GM20431 (cell line): ENCODE measurements around the gene HERC4.
"Not testable (repeated sequence)": the region's sequence is repeated elsewhere in the genome, so short reads cannot be mapped to it uniquely, and the experiment has no call there.

Source experiments
- in situ Hi-C: fragments of 300-500 bp; cut with MseI, MboI; formaldehyde crosslinking; loops from one replicate; pipeline ENCODE4 v1.15.0; 2020; ENCODE audit warnings: low sequenced_read_pairs; ENCODE audit not compliant: unreplicated experiment

HERC4 gene

DNA sequence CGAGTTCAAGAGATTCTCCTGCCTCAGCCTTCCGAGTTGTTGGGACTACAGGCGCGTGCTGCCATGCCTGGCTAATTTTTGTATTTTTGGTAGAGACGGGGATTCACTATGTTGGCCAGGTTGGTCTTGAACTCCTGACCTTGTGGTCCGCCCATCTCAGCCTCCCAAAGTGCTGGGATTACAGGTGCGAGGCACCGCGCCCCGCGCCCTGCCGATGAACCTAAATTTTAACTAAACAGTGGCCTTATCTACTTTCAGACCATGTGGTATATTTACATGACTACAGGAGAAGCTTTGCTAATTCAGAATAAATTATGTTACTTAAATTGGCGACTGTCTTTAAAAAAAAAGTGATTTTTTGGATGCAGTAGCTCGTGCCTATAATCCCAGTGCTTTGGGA lies 181.4 kb downstream of the HERC4 start:
- in situ Hi-C loops, result no loop called here

DNA sequence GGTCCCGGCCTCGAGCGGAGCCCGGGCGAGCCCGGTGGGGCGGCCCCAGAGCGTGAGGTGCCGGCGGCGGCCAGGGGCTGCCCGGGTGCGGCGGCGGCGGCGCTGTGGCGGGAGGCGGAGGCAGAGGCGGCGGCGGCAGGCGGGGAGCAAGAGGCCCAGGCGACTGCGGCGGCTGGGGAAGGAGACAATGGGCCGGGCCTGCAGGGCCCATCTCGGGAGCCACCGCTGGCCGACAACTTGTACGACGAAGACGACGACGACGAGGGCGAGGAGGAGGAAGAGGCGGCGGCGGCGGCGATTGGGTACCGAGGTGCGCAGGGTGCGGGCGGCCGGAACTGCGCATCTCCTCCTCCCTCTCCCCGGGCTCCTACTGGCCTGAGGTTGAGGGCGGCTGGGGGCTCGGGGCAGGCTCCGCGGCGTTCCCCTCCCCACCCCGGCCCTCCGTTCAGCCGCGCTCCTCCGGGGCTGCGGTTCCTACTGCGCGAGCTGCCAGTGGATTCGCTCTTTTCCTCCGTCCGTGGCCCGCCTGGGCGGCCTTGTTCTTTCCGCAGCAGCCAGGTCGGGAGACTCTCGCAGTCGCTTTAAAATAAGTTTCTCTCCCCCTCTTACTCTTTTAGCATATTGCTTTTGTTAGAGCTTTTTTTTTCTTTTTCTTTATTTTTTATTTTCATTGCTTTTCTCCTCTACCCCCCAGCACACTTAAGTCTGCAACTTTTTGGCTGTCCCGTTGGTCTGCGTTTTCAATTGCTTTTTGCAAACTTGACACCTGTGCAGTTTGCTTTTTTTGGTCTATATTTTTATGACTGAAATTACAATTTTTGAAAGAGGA lies 190.0 kb downstream of the HERC4 start:
- in situ Hi-C loops, result no loop called here

DNA sequence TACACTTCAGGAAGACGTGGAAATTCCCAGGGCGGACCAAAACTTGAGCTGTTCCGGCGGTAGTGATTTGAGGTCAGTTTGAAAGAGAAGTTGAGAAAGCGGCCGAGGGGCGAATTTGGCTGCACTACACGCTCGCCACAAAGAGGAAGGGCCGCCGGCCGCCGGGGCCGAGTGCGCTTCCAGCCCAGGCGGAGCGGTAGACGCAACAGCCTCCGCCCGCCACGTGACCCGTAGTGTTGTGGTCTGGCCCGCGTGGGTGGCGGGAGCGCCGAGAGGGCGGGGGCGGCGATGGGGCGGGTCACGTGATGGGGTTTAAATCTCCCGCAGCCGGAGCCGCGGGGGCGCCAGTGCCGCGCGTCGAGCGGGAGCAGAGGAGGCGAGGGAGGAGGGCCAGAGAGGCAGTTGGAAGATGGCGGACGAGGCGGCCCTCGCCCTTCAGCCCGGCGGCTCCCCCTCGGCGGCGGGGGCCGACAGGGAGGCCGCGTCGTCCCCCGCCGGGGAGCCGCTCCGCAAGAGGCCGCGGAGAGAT lies 190.7 kb downstream of the HERC4 start, which contains the start of gene SIRT1:
TSS of gene SIRT1 (plus strand) at position 344 of the 529 bp plus-strand sequence. CDS start at position 410, 66 bp downstream.
- in situ Hi-C loops, result no loop called here

DNA sequence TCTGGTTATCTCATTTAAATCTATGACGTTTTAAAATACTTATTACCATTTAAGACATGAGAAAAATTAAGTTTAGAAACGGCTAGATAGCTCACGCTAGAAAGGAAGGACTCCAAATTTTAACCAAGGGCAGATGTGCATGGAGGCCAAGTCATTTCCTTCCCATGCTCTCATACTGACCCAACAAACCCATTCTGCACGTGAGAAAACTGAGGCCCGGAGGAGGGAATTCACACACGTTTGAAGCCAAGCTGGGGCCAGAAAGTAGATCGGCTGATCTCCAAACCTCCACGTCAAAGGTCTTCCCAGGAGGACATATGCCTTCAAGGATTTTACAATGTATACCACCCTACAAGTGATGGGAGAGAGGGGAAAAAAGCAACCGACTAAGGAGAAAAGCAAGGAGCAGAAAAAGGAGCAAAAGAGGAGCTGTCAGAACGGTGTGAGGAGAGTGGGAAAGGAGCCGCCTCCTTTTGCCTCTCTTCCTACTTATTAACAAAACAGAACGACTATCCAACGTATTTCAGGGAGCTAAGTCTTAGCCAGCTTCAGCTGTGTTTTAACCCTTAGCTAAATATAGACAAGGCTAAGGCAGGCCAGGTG lies 191.3 kb downstream of the HERC4 start:
- in situ Hi-C loops, result no loop called here

DNA sequence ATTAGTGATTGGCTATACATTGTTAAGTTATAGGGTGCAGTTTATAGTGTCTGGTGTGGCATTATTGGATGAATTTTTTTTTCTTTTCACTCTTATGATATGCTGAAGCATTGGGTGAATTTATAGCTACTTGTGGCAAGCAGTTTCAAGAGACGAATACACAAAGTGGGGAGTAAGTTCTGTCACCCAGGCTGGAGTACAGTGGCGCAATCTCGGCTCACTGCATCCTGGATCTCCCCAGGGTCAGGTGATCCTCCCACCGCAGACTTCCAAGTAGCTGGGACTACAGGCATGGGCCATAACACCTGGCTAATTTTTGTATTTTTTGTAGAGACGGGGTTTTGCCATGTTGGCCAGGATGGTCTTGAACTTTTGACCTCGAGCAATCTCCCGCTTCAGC lies 196.9 kb downstream of the HERC4 start:
- in situ Hi-C loops, result no loop called here

DNA sequence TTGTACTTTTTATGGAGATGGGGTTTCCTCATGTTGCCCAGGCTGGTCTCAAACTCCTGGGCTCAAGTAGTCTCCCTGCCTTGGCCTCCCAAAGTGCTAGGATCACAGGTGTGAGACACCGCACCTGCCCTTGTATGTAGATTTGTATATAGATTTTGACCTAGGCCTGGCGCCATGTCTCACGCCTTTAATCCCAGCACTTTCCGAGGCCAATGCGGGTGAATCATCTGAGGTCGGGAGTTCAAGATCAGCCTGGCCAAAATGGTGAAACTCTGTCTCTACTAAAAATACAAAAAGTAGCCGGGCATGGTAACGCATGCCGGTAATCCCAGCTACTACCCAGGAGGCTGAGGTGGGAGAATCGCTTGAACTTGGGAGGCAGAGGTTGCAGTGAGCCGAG lies 197.7 kb downstream of the HERC4 start:
- in situ Hi-C loops, result not testable (repeated sequence)

DNA sequence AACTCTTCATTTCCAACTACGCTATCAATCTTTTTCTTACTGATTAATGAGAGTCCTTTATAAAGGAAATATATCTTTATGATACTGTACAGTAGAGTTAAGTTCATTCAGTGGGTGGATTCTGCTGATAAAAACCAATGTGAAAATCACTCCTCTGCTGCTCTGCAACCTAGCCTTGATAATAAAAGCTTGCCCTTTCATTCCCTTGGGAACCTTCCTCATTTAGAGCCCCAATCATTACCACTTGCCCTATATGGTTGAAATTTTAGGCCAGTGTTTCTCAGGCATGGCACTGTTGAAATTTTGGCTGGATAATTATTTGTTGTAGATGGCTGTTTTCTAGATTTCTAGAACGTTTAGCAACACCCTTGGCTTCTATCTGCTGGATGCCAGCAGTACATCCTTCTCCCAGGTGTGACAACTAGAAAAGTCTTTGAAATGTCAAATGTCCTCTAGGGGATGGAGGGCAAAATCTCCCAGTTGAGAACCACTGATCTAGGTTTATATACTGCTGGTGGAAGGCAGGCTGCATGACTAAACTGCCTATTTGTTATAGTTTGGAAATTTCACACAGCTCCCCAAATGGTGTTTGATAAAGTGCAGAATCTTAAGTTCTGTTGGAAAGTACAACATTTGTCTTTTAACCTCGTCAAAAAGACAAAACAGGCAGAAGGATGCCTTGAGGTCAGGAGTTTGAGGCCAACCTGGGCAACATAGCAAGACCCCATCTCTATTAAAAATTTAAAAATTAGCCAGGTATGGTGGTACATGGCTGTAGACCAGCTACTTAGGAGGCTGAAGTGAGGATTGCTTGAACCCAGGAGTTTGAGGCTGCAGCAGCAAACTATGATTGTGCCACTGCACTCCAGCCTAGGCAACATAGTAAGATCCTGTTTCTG lies 199.5 kb downstream of the HERC4 start:
- in situ Hi-C loops, result no loop called here
